HG02623 (cell line): ENCODE results near the gene STRC.
"Not testable (repeated sequence)": the region's sequence is repeated elsewhere in the genome, so short reads cannot be mapped to it uniquely, and the experiment has no call there.

Source experiments
- ATAC-seq: cut with Tn5 transposase; IDR thresholded peaks from one replicate; pipeline ENCODE4 v1.9.1; 2021; ENCODE audit warnings: moderate library complexity; ENCODE audit not compliant: unreplicated experiment

STRC gene

GRCh38 chr15:43618700-43619099 lies at the start of gene STRC:
Gene STRC, minus strand, starts transcription at chr15:43618800. Its CDS starts 78 bp downstream, at chr15:43618722.
- ATAC-seq = not testable (repeated sequence)

DNA sequence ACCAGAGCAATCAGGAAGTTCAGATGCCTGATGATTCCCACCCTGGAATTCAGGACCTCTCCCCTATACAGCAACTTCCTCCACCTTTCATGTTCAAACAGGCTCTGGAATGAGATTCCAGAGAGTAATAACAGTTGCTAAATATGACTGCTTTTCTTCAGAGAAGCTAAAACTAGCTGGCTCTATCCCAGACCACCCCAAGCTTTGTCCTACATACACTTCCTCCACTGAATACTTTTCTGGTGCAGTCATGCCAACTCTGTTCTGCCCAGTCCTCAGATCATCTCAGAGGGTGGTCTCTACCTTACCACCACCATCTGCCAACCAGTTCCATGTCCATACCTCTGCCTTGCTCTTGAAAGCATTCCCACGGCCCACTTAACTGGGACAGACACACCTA lies 47.6 kb upstream of the STRC start:
- not testable (repeated sequence) for ATAC-seq

DNA sequence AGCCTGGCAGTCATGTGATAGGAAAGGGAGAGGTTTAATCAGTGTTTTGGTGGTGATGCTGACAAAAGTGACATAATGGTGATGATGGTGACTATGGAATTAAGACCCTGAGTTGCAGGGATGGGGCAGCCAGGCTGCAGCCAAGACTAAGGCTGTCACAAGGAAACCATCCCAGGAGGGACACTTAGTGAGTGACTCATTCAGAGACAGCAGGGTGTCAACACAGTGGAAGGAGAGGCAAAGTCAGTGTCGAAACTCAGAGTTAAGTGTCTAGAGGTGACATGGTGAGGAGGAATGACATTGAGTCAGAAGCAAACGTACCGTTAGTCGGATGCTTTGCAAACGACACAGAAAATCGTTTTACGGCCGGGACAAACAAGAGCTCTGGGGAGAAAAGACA lies 44.7 kb upstream of the STRC start:
- not testable (repeated sequence) for ATAC-seq

- ATAC-seq = not testable (repeated sequence)
Observed at GRCh38 chr15:43662293-43662692, 43.7 kb upstream of the STRC start.

GRCh38 chr15:43659727-43660126 lies 41.1 kb upstream of the STRC start:
- ATAC-seq = not testable (repeated sequence)

- not testable (repeated sequence) for ATAC-seq
Observed at GRCh38 chr15:43649430-43649926, 30.9 kb upstream of the STRC start.

DNA sequence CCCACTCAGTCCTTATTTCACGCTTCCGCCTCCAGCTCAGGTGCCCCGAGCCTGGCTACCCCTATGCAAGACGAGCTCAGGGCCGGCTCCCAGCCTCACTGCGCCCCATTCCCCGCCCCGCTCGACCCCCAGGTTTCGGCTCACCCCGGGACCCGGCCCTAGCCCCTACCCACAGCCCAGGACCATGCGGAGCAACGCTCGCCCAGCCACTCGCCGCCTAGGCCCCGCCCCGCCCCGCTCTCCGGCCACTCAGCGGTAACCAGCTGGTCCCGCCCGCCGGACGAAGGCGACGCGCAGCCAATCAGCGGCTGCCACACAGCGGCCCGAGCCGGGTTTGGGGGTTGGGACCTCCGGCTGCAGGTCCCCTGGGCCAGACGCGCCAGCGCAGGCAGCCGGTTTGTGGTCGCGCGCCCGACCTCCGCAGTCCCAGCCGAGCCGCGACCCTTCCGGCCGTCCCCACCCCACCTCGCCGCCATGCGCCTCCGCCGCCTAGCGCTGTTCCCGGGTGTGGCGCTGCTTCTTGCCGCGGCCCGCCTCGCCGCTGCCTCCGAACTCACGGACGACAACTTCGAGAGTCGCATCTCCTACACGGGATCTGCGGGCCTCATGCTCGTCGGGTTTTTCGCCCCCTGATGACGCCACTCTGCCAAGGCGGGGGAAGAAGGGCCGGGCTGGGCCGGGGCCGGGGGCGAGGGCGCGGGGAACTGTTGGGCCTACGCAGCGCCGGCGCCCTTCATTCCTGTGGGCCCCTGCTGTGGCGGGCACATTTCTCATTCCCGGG lies 30.2 kb upstream of the STRC start, which contains the start of gene CATSPER2:
CATSPER2 (minus strand) TSS at position 196 of the 781 bp plus-strand sequence. CDS start 783 bp downstream, outside the sequence.
- ATAC-seq = no peak

- not testable (repeated sequence) for ATAC-seq
Observed at GRCh38 chr15:43638464-43639204, 20.0 kb upstream of the STRC start.

DNA sequence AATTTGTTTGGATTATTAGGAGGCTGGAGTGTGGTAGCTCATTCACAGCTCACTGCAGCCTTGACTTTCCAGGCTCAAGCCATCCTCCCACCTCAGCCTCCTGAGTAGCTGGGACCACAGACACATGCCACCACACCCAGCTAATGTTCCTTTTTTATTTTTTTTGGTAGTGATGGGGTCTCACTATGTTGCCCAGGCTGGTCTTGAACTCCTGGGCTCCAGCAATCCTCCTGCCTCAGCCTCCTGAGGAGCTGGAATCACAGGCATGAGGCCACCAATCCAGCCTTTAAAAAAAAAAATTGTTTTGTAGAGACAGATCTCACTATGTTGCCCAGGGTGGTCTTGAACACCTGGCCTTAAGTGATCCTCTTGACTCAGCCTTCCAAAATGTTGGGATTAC lies 8.3 kb upstream of the STRC start:
- ATAC-seq = not testable (repeated sequence)

DNA sequence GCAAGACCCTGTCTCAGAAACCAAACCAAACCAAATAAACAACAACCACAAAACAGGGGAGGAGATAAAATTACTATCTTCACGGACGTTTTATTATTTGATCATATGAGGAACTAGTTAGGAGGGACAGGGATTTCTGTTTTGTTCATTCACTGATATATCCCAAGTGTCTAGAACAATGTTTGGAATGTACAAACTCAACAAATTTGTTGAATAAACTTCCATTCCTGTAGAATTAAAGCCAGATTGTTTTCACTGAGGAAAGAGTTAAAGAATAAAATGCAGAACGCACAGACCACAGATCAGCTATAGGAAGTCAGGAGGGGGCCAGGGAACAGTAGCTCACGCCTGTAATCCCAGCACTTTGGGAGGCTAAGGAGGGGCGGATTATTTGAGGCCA lies 6.5 kb upstream of the STRC start:
- no peak for ATAC-seq

DNA sequence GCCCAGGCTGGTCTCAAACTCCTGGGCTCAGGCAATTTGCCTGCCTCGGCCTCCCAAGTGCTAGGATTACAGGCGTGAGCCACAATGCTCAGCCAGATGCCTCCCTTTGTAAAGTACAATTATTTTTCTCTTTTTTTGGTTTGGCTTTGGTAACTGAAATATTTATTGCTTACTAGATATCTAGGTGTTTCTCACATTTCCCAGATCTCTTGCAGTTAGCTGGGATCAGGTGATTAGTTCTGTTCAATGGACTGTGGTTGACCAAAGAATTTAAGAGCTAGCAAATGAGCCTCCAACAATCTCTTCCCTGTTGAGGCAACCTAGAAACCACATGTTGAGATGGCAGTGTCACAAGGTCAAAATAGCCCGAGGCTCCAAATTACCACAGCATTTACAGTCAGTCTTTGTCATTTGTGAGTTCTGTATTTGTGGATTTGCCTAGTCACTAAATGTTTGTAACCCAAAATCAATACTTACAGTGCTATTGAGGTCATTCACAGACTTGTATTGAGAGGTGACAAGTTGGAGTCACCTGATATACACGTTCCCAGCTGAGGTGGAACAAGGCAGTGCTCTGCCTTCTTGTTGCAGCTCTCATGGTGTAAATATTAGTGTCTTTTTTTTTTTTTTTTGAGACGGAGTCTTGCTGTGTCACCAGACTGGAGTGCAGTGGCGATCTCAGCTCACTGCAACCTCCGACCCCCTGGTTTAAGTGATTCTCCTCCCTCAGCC lies 3.6 kb upstream of the STRC start:
- not testable (repeated sequence) for ATAC-seq

- ATAC-seq = not testable (repeated sequence)
Observed at GRCh38 chr15:43617750-43618149, 850 bp downstream of the STRC start.

DNA sequence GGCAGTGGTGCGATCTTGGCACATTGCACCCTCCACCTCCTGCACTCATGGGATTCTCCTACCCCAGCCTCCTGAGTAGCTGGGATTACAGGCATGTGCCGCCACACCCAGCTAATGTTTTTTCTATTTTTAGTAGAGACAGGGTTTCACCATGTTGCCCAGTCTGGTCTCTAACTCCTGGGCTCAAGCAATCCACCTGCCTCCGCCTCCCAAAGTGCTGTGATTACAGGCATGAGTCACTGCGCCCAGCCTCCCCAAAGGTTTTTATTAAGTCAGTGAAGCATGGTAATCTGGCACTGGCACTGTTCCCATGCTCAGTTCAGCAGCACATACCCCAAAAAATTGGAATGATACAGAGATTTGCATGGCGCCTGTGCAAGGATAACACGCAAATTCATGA lies 16.4 kb downstream of the STRC start:
- not testable (repeated sequence) for ATAC-seq

GRCh38 chr15:43600200-43600599 lies 18.4 kb downstream of the STRC start:
- ATAC-seq = not testable (repeated sequence)

DNA sequence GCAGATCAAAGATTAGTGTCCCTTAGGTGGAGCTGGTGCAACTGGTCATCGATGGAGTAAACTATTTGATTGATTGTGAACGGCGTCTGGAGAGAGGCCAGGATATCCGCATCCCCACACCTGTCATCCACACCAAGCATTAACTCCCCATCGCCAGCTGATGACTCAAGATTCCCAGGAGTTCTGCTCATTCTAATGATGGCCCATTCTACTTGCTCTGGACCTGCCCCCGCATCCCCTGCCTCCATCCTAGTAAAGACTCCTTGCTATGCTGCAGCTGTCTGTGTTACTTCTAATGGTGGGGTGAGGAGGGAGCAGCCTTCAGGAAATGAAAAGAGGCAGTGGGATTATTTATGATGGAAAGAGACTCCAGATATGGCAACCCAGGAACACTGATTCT lies 19.5 kb downstream of the STRC start:
- not testable (repeated sequence) for ATAC-seq

DNA sequence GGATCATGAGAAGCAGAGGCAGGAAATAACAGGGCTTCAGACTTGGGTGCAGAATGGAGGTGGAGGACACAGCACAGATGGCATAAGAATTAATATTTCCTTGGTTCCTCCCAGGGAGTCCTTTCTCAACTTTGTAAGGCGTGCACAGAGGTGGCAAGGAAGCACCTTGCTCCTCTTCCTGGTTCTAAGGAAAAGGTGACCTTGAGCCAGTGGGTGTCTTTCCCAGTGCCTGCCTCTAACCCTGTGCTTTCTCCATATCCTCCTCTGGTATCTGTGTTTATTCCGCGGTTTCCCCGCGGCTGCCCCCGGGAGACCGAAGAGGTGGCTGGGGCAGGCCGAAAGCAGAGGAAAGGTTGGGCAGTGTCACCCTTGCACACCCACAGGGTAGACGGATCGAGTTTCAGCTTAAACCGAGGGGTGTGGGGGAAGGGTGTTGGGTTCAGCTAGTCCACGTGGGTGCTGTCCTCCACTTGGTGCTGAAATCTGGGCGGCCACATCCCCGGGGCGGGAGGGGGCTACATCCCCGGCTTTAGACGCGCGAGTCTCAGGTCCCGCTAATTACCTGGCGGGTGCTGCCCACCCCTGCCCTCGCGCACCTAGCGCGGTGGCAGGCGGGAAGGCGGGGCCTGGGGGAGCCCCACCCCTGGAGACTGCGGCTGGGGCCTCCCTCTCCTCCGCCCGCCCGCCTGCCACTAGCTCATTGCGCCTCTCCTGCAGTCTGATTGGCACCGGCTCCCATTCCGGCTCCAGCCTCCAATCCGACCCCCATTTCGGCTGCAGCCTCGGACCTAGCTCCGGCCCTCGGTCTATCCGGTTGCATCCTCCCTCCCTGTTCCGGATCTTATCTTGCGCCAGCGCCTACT lies 25.0 kb downstream of the STRC start, which contains the start of gene CKMT1B:
CKMT1B (plus strand) TSS at position 700 of the 863 bp plus-strand sequence. CDS start 192 bp downstream, outside the sequence.
- not testable (repeated sequence) for ATAC-seq

DNA sequence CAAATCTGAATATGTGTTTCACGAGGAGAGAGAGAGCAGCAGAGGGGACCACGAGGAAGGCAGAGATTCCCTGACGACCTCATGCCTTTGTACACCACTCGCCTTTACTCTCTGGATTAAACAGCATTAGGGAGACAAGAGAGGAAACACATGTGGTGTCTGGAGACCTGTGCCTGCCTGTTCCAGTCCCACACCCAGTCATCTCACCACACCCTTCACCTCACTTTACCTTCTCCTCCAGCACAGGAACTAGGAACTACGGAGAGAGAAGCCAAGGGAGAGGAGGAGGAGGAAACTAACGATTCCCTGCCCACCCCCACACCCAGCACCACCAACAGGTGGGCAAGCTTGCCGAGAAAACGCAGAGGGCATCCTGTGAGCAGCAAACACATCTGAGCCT lies 25.8 kb downstream of the STRC start:
- not testable (repeated sequence) for ATAC-seq

DNA sequence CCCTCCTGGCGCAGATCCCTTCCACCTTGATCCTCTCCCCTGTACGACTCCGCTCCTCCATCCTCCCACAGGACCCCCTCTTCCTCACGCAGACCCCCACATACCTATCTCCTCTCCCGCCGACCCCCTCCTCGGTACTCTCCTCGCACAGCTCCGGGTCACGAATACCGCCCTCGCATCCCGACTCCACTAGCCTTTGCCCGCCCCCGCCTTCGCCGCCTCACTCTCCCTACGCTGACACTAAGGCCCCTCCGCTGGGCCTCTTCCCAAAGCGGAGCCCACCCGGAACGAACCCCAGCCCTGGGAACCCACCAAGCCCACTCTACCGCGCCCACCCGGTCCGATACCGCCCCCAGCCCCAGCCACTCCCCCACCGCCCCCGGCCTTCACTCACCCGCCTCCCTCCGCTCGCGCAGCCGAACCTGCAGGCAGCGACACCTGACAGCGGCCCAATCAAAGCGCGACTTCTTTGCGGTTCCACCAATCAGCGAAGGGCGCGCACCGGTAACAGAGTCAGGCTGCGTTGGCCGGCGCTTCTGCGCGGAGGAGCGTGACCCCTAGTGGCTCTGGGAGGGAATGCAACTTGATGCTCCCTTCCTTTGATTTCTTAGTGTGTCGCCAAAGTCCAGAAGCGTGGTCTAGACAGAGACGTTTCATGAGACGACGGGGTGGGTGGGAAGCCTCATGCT lies 28.7 kb downstream of the STRC start, which contains the start of gene PPIP5K1:
PPIP5K1 (minus strand) TSS at position 431 of the 689 bp plus-strand sequence. CDS start 5,704 bp downstream, outside the sequence.
- ATAC-seq = peak; percentile 90

DNA sequence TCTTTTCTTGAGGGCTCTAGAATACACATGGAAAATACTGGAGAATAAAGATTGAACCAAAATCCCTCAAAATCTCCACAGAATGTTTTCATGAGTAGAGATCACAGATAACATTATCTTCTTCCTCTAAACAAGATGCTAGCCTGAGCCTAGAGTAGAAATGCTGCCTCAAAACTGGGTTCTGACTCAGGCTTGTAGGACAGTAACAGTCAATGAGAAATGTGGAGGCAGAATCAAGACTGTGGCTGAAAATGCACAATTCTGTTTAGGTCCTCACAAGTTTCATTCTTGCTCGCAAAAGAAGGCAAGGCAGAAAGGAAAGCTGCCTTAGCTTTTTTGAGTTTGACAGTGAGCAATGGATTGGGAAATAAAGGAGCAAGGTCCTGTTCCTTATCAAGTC lies 44.0 kb downstream of the STRC start:
- ATAC-seq = not testable (repeated sequence)
